Mesendoderm (in vitro differentiated cells): ENCODE results near the gene HAUS5. TPM values are rescaled to one million over a fixed set of nuclear protein-coding genes. Genes with fewer than 3 reads are reported as not detected.
A peak's percentile ranks its signal among the peaks of the same experiment; 100 is the strongest.

ENCODE experiments used
- DNase-seq: peaks from one replicate; pipeline ENCODE4 v3.0.0; 2013
- H2AK5ac ChIP-seq: 2 replicates; pipeline ENCODE4 v1.6.1; 2013; ENCODE audit warnings: low read length, inconsistent platforms
- H2BK120ac ChIP-seq: 2 replicates; pipeline ENCODE4 v1.6.1; 2013; ENCODE audit warnings: low read depth, mild to moderate bottlenecking, low read length, moderate library complexity, mixed read lengths
- H2BK15ac ChIP-seq: replicated peaks from 2 replicates; pipeline ENCODE4 v1.6.1; 2013; ENCODE audit warnings: low read depth, mild to moderate bottlenecking, moderate library complexity
- H2BK5ac ChIP-seq: 2 replicates; pipeline ENCODE4 v1.6.1; 2013; ENCODE audit warnings: low read length, inconsistent platforms
- H3K18ac ChIP-seq: 2 replicates; pipeline ENCODE4 v1.6.1; 2013; ENCODE audit warnings: mild to moderate bottlenecking, low read length, mixed read lengths
- H3K23ac ChIP-seq: one replicate; pipeline ENCODE4 v1.6.1; 2013; ENCODE audit warnings: low read length
- H3K27ac ChIP-seq: 2 replicates; pipeline ENCODE4 v1.5.1; 2013; ENCODE audit warnings: low read depth, mild to moderate bottlenecking, inconsistent platforms, low read length, moderate library complexity
- H3K27me3 ChIP-seq: 2 replicates; pipeline ENCODE4 v1.6.1; 2013; ENCODE audit warnings: low read length, control low read depth, mild to moderate bottlenecking, inconsistent platforms; ENCODE audit not compliant: insufficient read depth, poor library complexity
- H3K36me3 ChIP-seq: 2 replicates; pipeline ENCODE4 v1.6.1; 2013; ENCODE audit warnings: low read length, inconsistent platforms; ENCODE audit not compliant: control insufficient read depth, insufficient read depth
- H3K4ac ChIP-seq: one replicate; pipeline ENCODE4 v1.6.1; 2013; ENCODE audit warnings: low read depth, mild to moderate bottlenecking, low read length, moderate library complexity
- H3K4me1 ChIP-seq: 2 replicates; pipeline ENCODE4 v1.6.1; 2013; ENCODE audit warnings: low read depth, low read length, inconsistent platforms; ENCODE audit not compliant: control insufficient read depth
- H3K4me2 ChIP-seq: 2 replicates; pipeline ENCODE4 v1.6.1; 2013; ENCODE audit warnings: low read length
- H3K4me3 ChIP-seq: 2 replicates; pipeline ENCODE4 v1.5.1; 2013; ENCODE audit warnings: mild to moderate bottlenecking, low read length
- H3K56ac ChIP-seq: one replicate; pipeline ENCODE4 v1.6.1; 2013; ENCODE audit warnings: low read length
- H3K79me1 ChIP-seq: 2 replicates; pipeline ENCODE4 v1.6.1; 2013; ENCODE audit warnings: low read length, inconsistent platforms
- H3K79me2 ChIP-seq: 2 replicates; pipeline ENCODE4 v1.6.1; 2013; ENCODE audit warnings: mild to moderate bottlenecking, low read length; ENCODE audit not compliant: control insufficient read depth, insufficient read depth
- H3K9ac ChIP-seq: 2 replicates; pipeline ENCODE4 v1.6.1; 2013; ENCODE audit warnings: low read length, inconsistent platforms
- H4K5ac ChIP-seq: one replicate; pipeline ENCODE4 v1.6.1; 2013; ENCODE audit warnings: low read length
- H4K8ac ChIP-seq: one replicate; pipeline ENCODE4 v1.6.1; 2013; ENCODE audit warnings: low read depth, mild to moderate bottlenecking, control low read depth, low read length, moderate library complexity
- WGBS: extraction: QIAGEN DNeasy Blood & Tissue Kit; methylation state at CpG from one replicate; pipeline ENCODE4 v1.1.7; 2013; ENCODE audit warnings: low lambda C conversion rate, missing lambda C conversion rate; ENCODE audit not compliant: insufficient coverage; ENCODE audit errors: extremely low coverage; 5-methylcytosine and 5-hydroxymethylcytosine counted together
- polyA plus RNA-seq, 2 experiments: library from polyadenylated mRNA; stranded (reverse); fragments of 200-250 nt; gene quantifications; one replicate each; pipeline ENCODE4 v1.2.3, GENCODE V29; 2013

The HAUS5 gene
- polyA plus RNA-seq (2013, experiment 1 of 2): 12.4 TPM
- polyA plus RNA-seq (2013, experiment 2 of 2): 11.9 TPM

GRCh38 chr19:35612559-35613321, at the start of gene HAUS5:
Gene HAUS5, plus strand, starts transcription at chr19:35612735. Its CDS starts 60 bp downstream, at chr19:35612795.
- H2AK5ac ChIP-seq: no peak within 1 kb of the TSS
- H3K18ac ChIP-seq: no peak within 1 kb of the TSS
- H3K4me2 ChIP-seq: peak within 1 kb of the TSS; percentile 92
- H3K36me3 ChIP-seq: no peaks in the 10 kb centered on the region
- DNase-seq: peak; percentile 97
- no peaks in the 10 kb centered on the region for H3K27me3 ChIP-seq
- H4K5ac ChIP-seq: no peak within 1 kb of the TSS
- H3K9ac ChIP-seq: peak within 1 kb of the TSS; percentile 88
- H3K56ac ChIP-seq: peak within 1 kb of the TSS; percentile 88
- no peaks in the 10 kb centered on the region for H3K4me1 ChIP-seq
- no peaks in the 10 kb centered on the region for H3K79me2 ChIP-seq
- no CpG with 5 or more reads among the region's 47 CpGs for WGBS
- peaks cover 4% of the 10 kb centered on the region for H3K79me1 ChIP-seq
- H2BK120ac ChIP-seq: no peak within 1 kb of the TSS
- no peak within 1 kb of the TSS for H2BK15ac ChIP-seq
- H3K23ac ChIP-seq: peak within 1 kb of the TSS; percentile 3
- H3K4ac ChIP-seq: no peak within 1 kb of the TSS
- no peak within 1 kb of the TSS for H2BK5ac ChIP-seq
- H3K27ac ChIP-seq: no peak within 1 kb of the TSS
- no peak within 1 kb of the TSS for H4K8ac ChIP-seq
- peak within 1 kb of the TSS; percentile 63 for H3K4me3 ChIP-seq

DNA sequence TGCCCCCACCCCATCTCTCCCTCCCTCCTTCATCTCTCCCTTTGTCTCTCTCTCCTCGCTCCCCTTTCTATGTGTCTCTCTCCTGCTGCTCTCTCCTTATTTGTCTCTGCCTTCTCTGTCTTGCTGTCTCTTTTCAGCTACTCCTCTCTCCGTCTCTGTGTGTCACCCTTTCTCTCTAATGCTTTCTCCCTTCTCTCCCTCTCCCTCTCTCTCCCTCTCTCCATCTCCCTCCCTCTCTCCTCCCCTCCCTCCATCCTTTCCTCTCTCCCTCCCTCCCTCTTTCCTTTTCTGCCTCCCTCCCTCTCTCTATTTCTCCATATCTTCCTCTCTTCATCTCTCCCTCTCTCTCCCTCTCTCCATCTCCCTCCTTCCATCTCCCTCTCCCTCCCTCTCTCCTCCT, 49.8 kb upstream of the HAUS5 start:
- Histone ChIP-seq H3K18ac (no peak overlapping the region), H3K4ac (no peak overlapping the region), H3K4me1 (no peaks in the 10 kb centered on the region), H3K56ac (no peak overlapping the region), H3K79me1 (no peaks in the 10 kb centered on the region), H4K8ac (no peak overlapping the region), H2BK120ac (no peak overlapping the region), H4K5ac (no peak overlapping the region), H3K9ac (no peak overlapping the region), H2AK5ac (no peak overlapping the region), H3K23ac (no peak overlapping the region), H3K27me3 (no peaks in the 10 kb centered on the region), H3K27ac (no peak overlapping the region), H3K4me3 (no peak overlapping the region), H3K79me2 (no peaks in the 10 kb centered on the region), H3K4me2 (no peak overlapping the region), H3K36me3 (no peaks in the 10 kb centered on the region), H2BK15ac (no peak overlapping the region), H2BK5ac (no peak overlapping the region)
- no peak for DNase-seq
- WGBS: no CpG with 5 or more reads among the region's 2 CpGs

DNA sequence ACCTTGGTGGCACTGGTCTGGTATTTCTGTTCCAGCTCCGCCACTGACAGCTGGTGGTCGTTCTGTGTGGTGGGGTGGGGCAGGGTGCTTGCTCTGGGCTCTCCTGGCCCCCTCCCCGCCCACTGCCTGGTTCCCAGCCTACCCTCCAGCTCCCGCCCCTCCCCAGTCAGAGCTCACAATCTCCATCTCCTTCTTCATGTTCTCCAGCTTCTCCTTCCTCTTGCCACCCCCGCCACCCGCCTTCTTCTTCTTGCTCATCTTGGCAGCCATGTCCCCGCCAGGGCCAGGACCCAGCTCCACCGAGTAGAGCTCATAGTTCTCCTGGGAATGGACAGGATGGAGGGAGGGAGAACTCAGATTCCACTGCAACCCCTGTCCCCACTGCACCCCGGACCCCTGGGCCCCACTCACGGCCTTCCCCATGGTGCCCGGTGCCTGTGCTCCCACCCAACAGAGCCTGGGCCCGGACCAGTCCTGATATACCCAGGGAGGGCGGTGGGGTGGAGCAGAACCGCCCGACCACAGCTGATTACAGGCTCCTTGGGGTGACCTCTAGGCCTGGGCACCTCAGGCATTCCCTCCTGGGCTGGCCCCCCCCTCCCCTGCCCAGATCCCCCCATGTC, 49.2 kb upstream of the HAUS5 start, which contains the start of gene ATP4A:
Gene ATP4A, minus strand, starts transcription at position 452 of the 623 bp plus-strand sequence. Its CDS starts 29 bp downstream, at position 423.
- H2AK5ac ChIP-seq: no peak within 1 kb of the TSS
- H3K79me1 ChIP-seq: no peaks in the 10 kb centered on the region
- no peak within 1 kb of the TSS for H3K4me3 ChIP-seq
- DNase-seq: no peak
- no peaks in the 10 kb centered on the region for H3K27me3 ChIP-seq
- H3K9ac ChIP-seq: no peak within 1 kb of the TSS
- H2BK120ac ChIP-seq: no peak within 1 kb of the TSS
- H3K56ac ChIP-seq: no peak within 1 kb of the TSS
- H4K5ac ChIP-seq: no peak within 1 kb of the TSS
- H3K36me3 ChIP-seq: no peaks in the 10 kb centered on the region
- no peak within 1 kb of the TSS for H2BK15ac ChIP-seq
- no peak within 1 kb of the TSS for H3K4ac ChIP-seq
- no CpG with 5 or more reads among the region's 15 CpGs for WGBS
- no peak within 1 kb of the TSS for H3K27ac ChIP-seq
- H3K79me2 ChIP-seq: no peaks in the 10 kb centered on the region
- H3K23ac ChIP-seq: no peak within 1 kb of the TSS
- no peak within 1 kb of the TSS for H4K8ac ChIP-seq
- no peak within 1 kb of the TSS for H2BK5ac ChIP-seq
- H3K4me2 ChIP-seq: no peak within 1 kb of the TSS
- no peaks in the 10 kb centered on the region for H3K4me1 ChIP-seq
- H3K18ac ChIP-seq: no peak within 1 kb of the TSS

- Histone ChIP-seq H3K27ac (no peak overlapping the region), H3K79me1 (no peaks in the 10 kb centered on the region), H3K9ac (no peak overlapping the region), H2BK120ac (no peak overlapping the region), H3K4me1 (no peaks in the 10 kb centered on the region), H3K27me3 (no peaks in the 10 kb centered on the region), H3K56ac (no peak overlapping the region), H3K4me3 (no peak overlapping the region), H4K8ac (no peak overlapping the region), H4K5ac (no peak overlapping the region), H3K18ac (no peak overlapping the region), H2AK5ac (no peak overlapping the region), H2BK15ac (no peak overlapping the region), H3K79me2 (no peaks in the 10 kb centered on the region), H2BK5ac (no peak overlapping the region), H3K4ac (no peak overlapping the region), H3K4me2 (no peak overlapping the region), H3K36me3 (no peaks in the 10 kb centered on the region), H3K23ac (no peak overlapping the region)
- no CpG with 5 or more reads among the region's 12 CpGs for WGBS
- no peak for DNase-seq
Measured at GRCh38 chr19:35565016-35565856, 47.3 kb upstream of the HAUS5 start.

- H3K27me3 ChIP-seq: no peaks in the 10 kb centered on the region
- no peak overlapping the region for H4K8ac ChIP-seq
- no CpG with 5 or more reads among the region's 7 CpGs for WGBS
- no peak overlapping the region for H3K23ac ChIP-seq
- no peak overlapping the region for H2BK120ac ChIP-seq
- no peaks in the 10 kb centered on the region for H3K79me1 ChIP-seq
- no peaks in the 10 kb centered on the region for H3K79me2 ChIP-seq
- no peak for DNase-seq
- no peaks in the 10 kb centered on the region for H3K36me3 ChIP-seq
- H2BK5ac ChIP-seq: no peak overlapping the region
- H3K56ac ChIP-seq: no peak overlapping the region
- H3K4me2 ChIP-seq: no peak overlapping the region
- H3K4me3 ChIP-seq: no peak overlapping the region
- no peak overlapping the region for H2BK15ac ChIP-seq
- H2AK5ac ChIP-seq: no peak overlapping the region
- no peaks in the 10 kb centered on the region for H3K4me1 ChIP-seq
- no peak overlapping the region for H3K4ac ChIP-seq
- no peak overlapping the region for H3K9ac ChIP-seq
- H4K5ac ChIP-seq: no peak overlapping the region
- H3K18ac ChIP-seq: no peak overlapping the region
- H3K27ac ChIP-seq: no peak overlapping the region
Measured at GRCh38 chr19:35566738-35567137, 45.8 kb upstream of the HAUS5 start.
